ENCODE results near the gene TOGARAM1.

The TOGARAM1 gene

GRCh38 chr14:45082420-45082819, 120.4 kb downstream of the TOGARAM1 start:
- H3K4me3 ChIP-seq (ENCODE audit: low read depth, low read length): no peak overlapping the region
- no peak for DNase-seq (ENCODE audit: low read depth)
- TF ChIP-seq CTCF (IDR thresholded peaks at IDR 0.05; ENCODE audit: control insufficient read depth, extremely low read depth, insufficient read depth): no peak

- no peak for DNase-seq (ENCODE audit: low read depth)
- peak overlapping the region; percentile 90 for H3K4me3 ChIP-seq (ENCODE audit: low read depth, low read length)
- no peak for TF ChIP-seq CTCF (IDR thresholded peaks at IDR 0.05; ENCODE audit: control insufficient read depth, extremely low read depth, insufficient read depth)
These were observed 121.6 kb downstream of the TOGARAM1 start for GRCh38 chr14:45083617-45083975.

- H3K4me3 ChIP-seq (ENCODE audit: low read depth, low read length): peak within 1 kb of the TSS; percentile 90
- DNase-seq (ENCODE audit: low read depth): peak; percentile 85
- no peak for TF ChIP-seq CTCF (IDR thresholded peaks at IDR 0.05; ENCODE audit: control insufficient read depth, extremely low read depth, insufficient read depth)
These were observed 122.2 kb downstream of the TOGARAM1 start, which contains the start of gene PRPF39 for GRCh38 chr14:45083976-45084722. Gene PRPF39 (plus strand): TSS chr14:45084116. CDS start chr14:45095240, 11,124 bp downstream.

GRCh38 chr14:45084946-45085346, 123.0 kb downstream of the TOGARAM1 start:
- peak overlapping the region; percentile 90 for H3K4me3 ChIP-seq (ENCODE audit: low read depth, low read length)
- no peak for DNase-seq (ENCODE audit: low read depth)
- no peak for TF ChIP-seq CTCF (IDR thresholded peaks at IDR 0.05; ENCODE audit: control insufficient read depth, extremely low read depth, insufficient read depth)

- no peak for DNase-seq (ENCODE audit: low read depth)
- H3K4me3 ChIP-seq (ENCODE audit: low read depth, low read length): no peak overlapping the region
- TF ChIP-seq CTCF (IDR thresholded peaks at IDR 0.05; ENCODE audit: control insufficient read depth, extremely low read depth, insufficient read depth): no peak
These were observed 127.8 kb downstream of the TOGARAM1 start for GRCh38 chr14:45089813-45090212.

GRCh38 chr14:45091710-45092109, 129.7 kb downstream of the TOGARAM1 start:
- no peak overlapping the region for H3K4me3 ChIP-seq (ENCODE audit: low read depth, low read length)
- DNase-seq (ENCODE audit: low read depth): no peak
- no peak for TF ChIP-seq CTCF (IDR thresholded peaks at IDR 0.05; ENCODE audit: control insufficient read depth, extremely low read depth, insufficient read depth)

- no peak for TF ChIP-seq CTCF (IDR thresholded peaks at IDR 0.05; ENCODE audit: control insufficient read depth, extremely low read depth, insufficient read depth)
- DNase-seq (ENCODE audit: low read depth): no peak
- no peak overlapping the region for H3K4me3 ChIP-seq (ENCODE audit: low read depth, low read length)
These were observed 132.3 kb downstream of the TOGARAM1 start for GRCh38 chr14:45094275-45094674.

All from LNCaP clone FGC (cell line).